Brain pericyte (primary cell): ENCODE data around the gene ZBTB7A.

Source experiments
- DNase-seq: peaks from one replicate; pipeline ENCODE4 v3.0.0-alpha.2; 2012; ENCODE audit warnings: low read depth, low spot score

The ZBTB7A gene

GRCh38 chr19:4054441-4055208 is 12.1 kb downstream of the ZBTB7A start:
- no peak for DNase-seq

GRCh38 chr19:4053423-4054324 is 13.0 kb downstream of the ZBTB7A start:
- no peak for DNase-seq

- no peak for DNase-seq
These were observed 13.7 kb downstream of the ZBTB7A start for GRCh38 chr19:4052993-4053422.

- DNase-seq = no peak
These were observed 14.3 kb downstream of the ZBTB7A start for GRCh38 chr19:4052114-4052992.

- no peak for DNase-seq
These were observed 15.3 kb downstream of the ZBTB7A start for GRCh38 chr19:4051175-4052101.

GRCh38 chr19:4049432-4049831 is 17.3 kb downstream of the ZBTB7A start:
- DNase-seq = no peak

GRCh38 chr19:4046946-4047683 is 19.6 kb downstream of the ZBTB7A start:
- DNase-seq = no peak

GRCh38 chr19:4046362-4046691 is 20.4 kb downstream of the ZBTB7A start:
- DNase-seq = no peak

GRCh38 chr19:4045597-4046361 is 20.9 kb downstream of the ZBTB7A start:
- no peak for DNase-seq

GRCh38 chr19:4044990-4045465 is 21.7 kb downstream of the ZBTB7A start:
- no peak for DNase-seq

GRCh38 chr19:4043966-4044715 is 22.6 kb downstream of the ZBTB7A start:
- DNase-seq = no peak

GRCh38 chr19:4043401-4043800 is 23.3 kb downstream of the ZBTB7A start:
- DNase-seq = no peak

- no peak for DNase-seq
These were observed 24.0 kb downstream of the ZBTB7A start for GRCh38 chr19:4042731-4043082.

- DNase-seq = no peak
These were observed 24.5 kb downstream of the ZBTB7A start for GRCh38 chr19:4042064-4042730.

GRCh38 chr19:4038661-4039423 is 27.9 kb downstream of the ZBTB7A start:
- DNase-seq = no peak

GRCh38 chr19:4038057-4038456 is 28.6 kb downstream of the ZBTB7A start:
- no peak for DNase-seq

GRCh38 chr19:4037301-4037949 is 29.3 kb downstream of the ZBTB7A start:
- no peak for DNase-seq
